ENCODE data around the gene RNF150. TPM values are rescaled to one million over a fixed set of nuclear protein-coding genes. Genes with fewer than 3 reads are reported as not detected.

Gene RNF150
- total and polyA plus RNA-seq, 9 donors = 7.6 to 43.2 (median 31.2) TPM

DNA sequence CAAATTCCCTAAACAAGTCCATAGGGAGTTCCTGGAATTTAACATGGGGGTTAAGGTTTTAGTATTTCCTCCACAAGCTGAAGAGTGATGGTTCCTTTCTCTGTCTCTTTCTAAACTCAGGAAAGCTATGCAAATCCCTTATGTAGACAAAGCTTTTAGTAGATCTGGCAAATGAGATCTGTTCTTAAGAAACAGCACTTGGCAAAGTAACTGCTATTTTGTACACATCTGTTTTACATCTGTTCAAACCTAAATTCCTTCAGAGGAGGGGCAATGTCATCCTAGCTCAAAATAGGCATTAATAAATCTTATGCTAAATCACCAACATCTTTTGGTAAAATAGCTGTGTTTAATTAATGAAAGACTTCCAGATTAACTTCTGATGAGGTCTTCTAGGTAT, 239.3 kb downstream of the RNF150 start:
- intact Hi-C loops (cut with DNase I) = no loop called here
- Histone ChIP-seq H3K4me3 (no peak overlapping the region), H3K27me3 (no peaks in the 10 kb centered on the region), H3K27ac (no peak overlapping the region), H3K9me3 (no peaks in the 10 kb centered on the region), H3K36me3 (no peaks in the 10 kb centered on the region), H3K4me1 (ENCODE audit: insufficient read depth) (no peaks in the 10 kb centered on the region)
- no peak for TF ChIP-seq POLR2A (IDR thresholded peaks at IDR 0.05)
- TF ChIP-seq, protein P1, sequence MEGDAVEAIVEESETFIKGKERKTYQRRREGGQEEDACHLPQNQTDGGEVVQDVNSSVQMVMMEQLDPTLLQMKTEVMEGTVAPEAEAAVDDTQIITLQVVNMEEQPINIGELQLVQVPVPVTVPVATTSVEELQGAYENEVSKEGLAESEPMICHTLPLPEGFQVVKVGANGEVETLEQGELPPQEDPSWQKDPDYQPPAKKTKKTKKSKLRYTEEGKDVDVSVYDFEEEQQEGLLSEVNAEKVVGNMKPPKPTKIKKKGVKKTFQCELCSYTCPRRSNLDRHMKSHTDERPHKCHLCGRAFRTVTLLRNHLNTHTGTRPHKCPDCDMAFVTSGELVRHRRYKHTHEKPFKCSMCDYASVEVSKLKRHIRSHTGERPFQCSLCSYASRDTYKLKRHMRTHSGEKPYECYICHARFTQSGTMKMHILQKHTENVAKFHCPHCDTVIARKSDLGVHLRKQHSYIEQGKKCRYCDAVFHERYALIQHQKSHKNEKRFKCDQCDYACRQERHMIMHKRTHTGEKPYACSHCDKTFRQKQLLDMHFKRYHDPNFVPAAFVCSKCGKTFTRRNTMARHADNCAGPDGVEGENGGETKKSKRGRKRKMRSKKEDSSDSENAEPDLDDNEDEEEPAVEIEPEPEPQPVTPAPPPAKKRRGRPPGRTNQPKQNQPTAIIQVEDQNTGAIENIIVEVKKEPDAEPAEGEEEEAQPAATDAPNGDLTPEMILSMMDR (IDR thresholded peaks at IDR 0.05) = no peak
- no peak for TF ChIP-seq EP300 (IDR thresholded peaks at IDR 0.05)
- no peak for DNase-seq

DNA sequence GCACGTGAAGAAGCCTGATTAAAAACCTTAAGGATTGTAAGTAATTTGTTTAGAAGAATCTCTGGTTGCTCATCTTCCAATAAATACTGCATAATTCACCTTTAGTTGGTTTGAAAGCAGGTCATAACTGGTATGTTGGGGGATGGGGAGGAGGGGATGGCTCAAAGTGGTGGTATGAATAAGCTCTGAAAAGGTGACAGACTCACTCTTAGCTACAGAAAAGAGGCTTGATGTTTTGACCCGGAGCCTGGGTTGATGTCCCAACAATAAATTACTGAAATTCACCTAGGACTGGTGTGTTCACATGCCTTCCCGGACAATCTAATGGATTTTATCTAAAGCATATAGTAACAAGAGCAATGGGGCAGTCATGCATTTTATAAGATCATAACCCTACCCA, 245.2 kb downstream of the RNF150 start:
- H3K9me3 ChIP-seq = no peaks in the 10 kb centered on the region
- no peaks in the 10 kb centered on the region for H3K36me3 ChIP-seq
- intact Hi-C loops (cut with DNase I) = no loop called here
- TF ChIP-seq, protein P1 (IDR thresholded peaks at IDR 0.05) = no peak
- no peak for TF ChIP-seq EP300 (IDR thresholded peaks at IDR 0.05)
- no peak for TF ChIP-seq POLR2A (IDR thresholded peaks at IDR 0.05)
- H3K4me1 ChIP-seq (ENCODE audit: insufficient read depth) = no peaks in the 10 kb centered on the region
- H3K27me3 ChIP-seq = no peaks in the 10 kb centered on the region
- 82 to 84% (median 82%) methylated on average over 3 of the region's 3 CpGs for WGBS, 3 donors
- DNase-seq = no peak
- no peak overlapping the region for H3K27ac ChIP-seq
- no peak overlapping the region for H3K4me3 ChIP-seq

GRCh38 chr4:140887467-140887866, 245.8 kb downstream of the RNF150 start:
- WGBS, 3 donors = 91 to 92% (median 92%) methylated on average over 2 of the region's 2 CpGs
- H3K27ac ChIP-seq = no peak overlapping the region
- H3K4me1 ChIP-seq (ENCODE audit: insufficient read depth) = no peaks in the 10 kb centered on the region
- no peaks in the 10 kb centered on the region for H3K27me3 ChIP-seq
- no peaks in the 10 kb centered on the region for H3K36me3 ChIP-seq
- DNase-seq = no peak
- intact Hi-C loops (cut with DNase I) = no loop called here
- H3K9me3 ChIP-seq = no peaks in the 10 kb centered on the region
- no peak overlapping the region for H3K4me3 ChIP-seq
- TF ChIP-seq, protein P1 (IDR thresholded peaks at IDR 0.05) = no peak
- TF ChIP-seq EP300 (IDR thresholded peaks at IDR 0.05) (no peak), POLR2A (IDR thresholded peaks at IDR 0.05) (no peak)

- H3K4me3 ChIP-seq = no peak overlapping the region
- H3K27ac ChIP-seq = no peak overlapping the region
- H3K4me1 ChIP-seq (ENCODE audit: insufficient read depth) = no peaks in the 10 kb centered on the region
- no peaks in the 10 kb centered on the region for H3K9me3 ChIP-seq
- no peaks in the 10 kb centered on the region for H3K36me3 ChIP-seq
- no peak for DNase-seq
- intact Hi-C loops (cut with DNase I) = no loop called here
- WGBS, 3 donors = 54 to 62% (median 60%) methylated on average over 4 of the region's 4 CpGs
- TF ChIP-seq, protein P1 (IDR thresholded peaks at IDR 0.05) = no peak
- TF ChIP-seq POLR2A (IDR thresholded peaks at IDR 0.05) (no peak), EP300 (IDR thresholded peaks at IDR 0.05) (no peak)
- H3K27me3 ChIP-seq = no peaks in the 10 kb centered on the region
Measured at GRCh38 chr4:140884431-140885058, 248.7 kb downstream of the RNF150 start.
